HG03025 (cell line): ENCODE results near the gene RNF214.
"Not testable (repeated sequence)": the region's sequence is repeated elsewhere in the genome, so short reads cannot be mapped to it uniquely, and the experiment has no call there.

ENCODE experiments used
- ATAC-seq: cut with Tn5 transposase; IDR thresholded peaks from one replicate; pipeline ENCODE4 v1.9.1; 2021; ENCODE audit warnings: mild to moderate bottlenecking, moderate library complexity; ENCODE audit not compliant: unreplicated experiment, low FRiP score

The RNF214 gene

DNA sequence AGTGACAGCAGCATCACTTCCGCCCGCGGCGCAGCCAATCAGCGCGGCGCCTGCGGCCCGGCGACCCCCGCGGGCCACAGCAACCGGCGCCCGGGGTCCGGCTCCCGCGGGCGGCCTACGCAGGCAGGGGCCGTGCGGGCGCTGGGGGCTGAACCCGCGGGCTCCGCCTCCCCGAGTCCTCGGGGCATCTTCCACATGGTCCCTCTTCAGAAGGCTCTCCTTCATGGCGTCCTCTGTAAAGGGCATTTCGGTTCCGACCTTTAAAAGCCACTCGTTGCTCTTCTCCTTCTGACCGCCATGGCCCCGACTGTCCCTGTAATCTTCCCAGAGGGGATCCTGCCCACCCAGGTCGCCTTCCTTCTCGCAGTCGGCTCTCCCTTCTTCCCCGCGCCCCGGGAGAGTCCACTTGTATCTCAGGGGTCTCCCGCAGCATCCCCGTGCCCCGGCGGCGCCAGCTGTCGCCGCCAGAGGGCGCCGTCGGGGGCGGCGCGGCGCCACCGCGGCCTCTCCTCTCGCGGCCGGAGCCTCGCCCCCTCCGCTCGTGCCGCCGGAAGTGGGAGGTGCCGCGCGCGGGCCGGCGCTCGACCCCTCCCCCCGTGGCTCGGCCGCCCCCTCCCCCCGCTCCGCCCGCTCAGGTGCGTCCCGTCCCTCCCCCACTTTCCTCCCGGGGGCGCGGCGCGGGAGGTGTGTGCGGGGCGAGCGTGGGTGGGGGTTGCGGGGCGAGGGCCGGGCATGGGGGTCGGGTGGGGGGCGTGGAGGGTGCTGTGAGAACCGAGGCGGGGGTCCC, at the start of gene RNF214:
RNF214 (plus strand) TSS at position 580 of the 787 bp plus-strand sequence. CDS start 1,602 bp downstream, outside the sequence.
- peak; percentile 70 for ATAC-seq

DNA sequence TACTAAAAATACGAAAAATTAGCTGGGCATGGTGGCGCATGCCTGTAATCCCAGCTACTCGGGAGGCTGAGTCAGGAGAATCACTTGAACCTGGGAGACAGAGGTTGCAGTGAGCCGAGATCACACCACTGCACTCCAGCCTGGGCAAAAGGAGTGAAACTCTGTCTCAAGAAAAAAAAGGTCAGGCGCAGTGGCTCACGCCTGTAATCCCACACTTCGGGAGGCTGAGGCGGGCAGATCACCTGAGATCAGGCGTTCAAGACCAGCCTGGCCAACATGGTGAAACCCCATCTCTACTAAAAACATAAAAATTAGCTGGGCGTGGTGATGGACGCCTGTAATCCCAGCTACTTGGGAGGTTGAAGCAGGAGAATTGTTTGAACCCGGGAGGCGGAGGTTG, 49.3 kb upstream of the RNF214 start:
- ATAC-seq: not testable (repeated sequence)

DNA sequence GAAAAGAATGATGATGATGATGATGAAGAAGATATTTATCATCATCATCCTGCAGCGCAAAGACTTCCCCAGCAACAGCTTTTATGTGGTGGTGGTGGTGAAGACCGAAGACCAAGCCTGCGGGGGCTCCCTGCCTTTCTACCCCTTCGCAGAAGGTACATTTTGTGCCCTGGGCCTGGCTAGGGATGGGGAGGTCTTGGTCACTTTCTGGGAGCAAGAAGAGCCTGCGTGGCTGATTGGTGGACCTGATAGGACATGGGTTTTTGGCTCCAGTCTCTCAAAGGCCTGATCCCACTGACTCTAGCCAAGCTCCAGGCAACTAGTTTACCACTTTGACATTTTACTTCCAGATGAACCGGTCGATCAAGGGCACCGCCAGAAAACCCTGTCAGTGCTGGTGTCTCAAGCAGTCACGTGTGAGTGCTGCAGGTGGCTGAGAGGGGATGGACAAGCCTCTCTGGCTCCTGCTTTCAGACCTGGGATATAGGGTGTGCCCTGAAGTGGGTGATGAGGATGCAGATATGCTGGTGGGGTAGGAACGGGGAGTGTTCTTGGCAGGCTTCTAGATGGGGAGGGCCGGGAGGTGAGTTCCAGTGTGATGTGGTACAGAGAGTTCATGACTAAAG, 48.6 kb upstream of the RNF214 start:
- no peak for ATAC-seq

DNA sequence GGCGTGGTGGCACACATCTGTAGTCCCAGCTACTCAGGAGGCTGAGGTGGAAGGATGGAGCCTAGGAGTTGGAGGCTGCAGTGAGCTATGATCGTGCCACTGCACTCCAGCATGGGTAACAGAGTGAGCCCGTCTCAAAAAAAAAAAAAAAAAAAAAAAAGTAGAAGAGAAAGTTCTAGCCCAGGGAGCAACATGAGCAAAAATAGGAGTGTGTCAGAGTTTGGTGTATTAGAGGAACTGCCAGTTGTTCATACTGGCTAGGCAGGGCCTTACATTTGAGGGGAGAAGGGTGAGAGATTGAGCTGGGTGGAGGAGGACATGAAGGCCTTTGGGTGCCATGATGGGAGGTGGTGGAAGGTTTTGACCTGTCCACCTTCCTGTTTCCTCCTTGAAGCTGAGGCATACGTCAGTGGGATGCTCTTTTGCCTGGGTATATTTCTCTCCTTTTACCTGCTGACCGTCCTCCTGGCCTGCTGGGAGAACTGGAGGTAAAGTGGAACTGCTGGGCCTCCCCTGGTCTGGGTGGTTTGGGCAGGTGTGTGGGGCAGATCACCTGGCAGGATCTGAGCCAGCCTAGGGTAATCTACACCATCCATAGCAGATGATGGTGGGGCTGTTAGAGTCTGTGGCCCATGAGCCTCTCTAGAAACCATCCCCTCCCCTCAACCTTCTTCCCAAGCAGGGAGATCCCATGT, 46.6 kb upstream of the RNF214 start:
- no peak for ATAC-seq

DNA sequence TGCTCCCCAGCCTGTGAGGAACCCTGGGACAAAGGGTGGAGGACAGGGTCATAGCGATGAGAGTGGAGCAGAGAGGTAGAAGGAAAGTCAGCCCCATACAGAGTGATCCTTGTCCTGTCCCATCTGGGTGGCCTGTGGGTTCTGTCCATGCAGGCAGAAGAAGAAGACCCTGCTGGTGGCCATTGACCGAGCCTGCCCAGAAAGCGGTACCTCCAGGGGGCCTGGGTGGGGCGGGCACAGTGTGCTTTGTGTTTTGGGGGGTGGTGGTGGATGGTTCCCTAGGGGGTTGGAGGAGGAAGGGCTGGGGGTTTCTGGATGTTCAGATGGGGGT, 46.1 kb upstream of the RNF214 start:
- ATAC-seq: no peak

DNA sequence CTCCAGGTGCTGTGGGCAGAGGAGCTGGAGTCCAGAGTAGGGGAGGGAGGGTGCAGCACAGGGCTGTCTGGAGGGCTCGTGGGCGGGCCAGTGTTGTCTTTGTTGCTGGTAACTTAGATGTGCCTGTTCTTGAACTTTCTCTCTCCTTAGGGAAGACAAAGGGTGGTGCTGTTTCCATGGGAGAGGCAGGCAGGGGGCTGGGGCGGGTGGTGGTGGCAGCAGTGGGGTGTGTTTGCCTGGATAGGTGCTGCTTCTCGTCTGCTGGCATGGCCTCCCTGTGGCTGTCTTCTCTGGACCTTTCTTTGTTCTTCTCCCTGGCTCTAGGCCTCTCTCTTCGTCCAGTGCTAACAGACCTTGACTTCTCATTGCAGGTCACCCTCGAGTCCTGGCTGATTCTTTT, 45.5 kb upstream of the RNF214 start:
- ATAC-seq: no peak

DNA sequence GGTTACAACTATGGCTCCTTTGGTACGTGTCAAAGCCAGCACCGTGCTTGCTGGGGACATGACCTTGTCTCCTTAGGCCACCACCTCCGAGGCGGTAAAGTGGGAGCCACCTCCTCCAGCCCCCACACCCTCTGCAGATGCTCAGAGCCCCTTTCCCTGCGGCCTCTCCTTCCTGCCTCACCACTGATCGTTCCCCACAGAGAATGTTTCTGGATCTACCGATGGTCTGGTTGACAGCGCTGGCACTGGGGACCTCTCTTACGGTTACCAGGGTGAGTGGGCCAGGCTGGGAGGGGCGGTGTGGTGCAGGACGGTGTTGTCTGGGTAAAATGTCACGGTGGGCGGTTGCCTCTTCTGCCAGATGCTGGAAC, 45.1 kb upstream of the RNF214 start:
- no peak for ATAC-seq

DNA sequence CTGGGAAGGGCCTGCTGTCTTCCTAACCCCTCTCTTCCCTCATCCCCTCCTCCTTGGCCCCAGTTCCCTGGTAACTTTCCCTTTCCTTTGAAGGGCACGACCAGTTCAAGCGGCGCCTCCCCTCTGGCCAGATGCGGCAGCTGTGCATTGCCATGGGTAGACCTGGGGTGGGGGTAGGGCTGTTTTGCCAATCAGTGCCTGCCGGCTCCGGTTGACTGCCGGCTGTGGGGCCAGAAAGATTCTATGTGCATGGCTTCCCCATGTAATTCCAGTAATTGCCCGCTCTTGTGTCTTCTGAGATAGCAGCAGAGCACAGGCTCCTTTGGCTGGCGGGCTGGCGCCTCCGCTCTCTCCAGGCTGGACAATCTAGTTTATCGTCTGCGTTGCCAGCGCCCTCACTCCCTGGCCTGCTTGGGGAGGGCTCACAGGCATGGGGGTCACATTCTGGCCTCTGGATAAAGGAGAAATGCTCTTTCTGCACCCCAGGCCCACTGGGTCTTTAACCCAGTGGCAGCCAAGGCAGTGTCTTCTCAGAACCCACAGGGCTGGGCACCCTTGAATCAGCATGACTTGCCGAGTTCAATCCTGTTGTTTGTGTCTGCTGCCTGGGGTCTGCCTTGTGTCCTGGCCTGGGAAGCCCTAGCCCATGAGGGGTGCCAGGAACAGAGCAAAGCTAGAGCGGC, 44.5 kb upstream of the RNF214 start:
- no peak for ATAC-seq

DNA sequence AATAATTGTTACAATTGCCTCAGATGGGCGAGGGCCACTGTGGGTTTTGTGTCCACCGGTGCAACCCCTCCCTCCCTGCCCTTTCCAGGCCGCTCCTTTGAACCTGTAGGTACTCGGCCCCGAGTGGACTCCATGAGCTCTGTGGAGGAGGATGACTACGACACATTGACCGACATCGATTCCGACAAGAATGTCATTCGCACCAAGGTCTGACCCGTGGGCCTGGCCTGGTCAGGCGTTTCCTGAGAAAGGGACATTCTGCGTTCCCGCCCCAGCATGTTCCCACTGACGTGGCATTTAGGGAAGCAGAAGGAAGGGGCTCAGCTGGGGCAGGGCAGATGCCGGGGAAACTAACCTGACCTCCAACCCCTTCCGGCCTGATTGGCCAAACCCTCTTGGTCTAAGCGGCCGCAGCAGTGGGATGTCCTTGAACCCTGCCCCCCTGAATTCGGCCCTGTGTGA, 43.8 kb upstream of the RNF214 start:
- no peak for ATAC-seq

DNA sequence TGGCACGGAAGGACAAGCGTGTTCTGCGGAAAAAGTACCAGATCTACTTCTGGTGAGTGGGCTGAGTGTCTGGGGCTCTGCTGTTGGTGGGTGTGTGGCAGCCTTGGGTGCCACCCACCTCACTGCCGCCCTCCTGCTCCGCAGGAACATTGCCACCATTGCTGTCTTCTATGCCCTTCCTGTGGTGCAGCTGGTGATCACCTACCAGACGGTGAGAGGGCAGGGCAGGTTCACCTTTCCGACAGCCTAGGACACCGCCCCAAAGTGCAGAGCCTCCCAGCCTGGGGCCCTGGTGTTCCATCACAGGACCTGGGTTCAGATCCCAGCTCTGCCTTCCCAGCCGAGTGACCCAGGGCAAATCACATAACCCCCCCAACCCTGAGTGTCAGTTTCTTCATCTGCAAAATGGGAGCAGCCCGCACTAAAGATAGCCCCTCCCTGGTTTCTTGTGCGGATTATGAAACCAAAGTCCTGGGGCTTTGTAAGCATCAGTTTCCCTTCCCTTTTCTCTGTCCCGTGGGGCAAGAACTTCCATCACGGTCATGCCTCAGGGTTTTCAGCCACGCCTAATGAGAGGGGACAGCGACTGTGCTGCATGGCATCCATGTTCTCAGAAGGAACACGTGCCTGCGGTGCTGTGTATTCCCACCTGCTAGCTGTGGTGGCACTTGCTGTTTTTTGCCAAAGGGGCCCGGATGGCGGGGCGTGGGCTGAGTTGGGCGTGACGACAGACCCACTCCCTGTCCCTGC, 43.1 kb upstream of the RNF214 start:
- ATAC-seq: no peak

DNA sequence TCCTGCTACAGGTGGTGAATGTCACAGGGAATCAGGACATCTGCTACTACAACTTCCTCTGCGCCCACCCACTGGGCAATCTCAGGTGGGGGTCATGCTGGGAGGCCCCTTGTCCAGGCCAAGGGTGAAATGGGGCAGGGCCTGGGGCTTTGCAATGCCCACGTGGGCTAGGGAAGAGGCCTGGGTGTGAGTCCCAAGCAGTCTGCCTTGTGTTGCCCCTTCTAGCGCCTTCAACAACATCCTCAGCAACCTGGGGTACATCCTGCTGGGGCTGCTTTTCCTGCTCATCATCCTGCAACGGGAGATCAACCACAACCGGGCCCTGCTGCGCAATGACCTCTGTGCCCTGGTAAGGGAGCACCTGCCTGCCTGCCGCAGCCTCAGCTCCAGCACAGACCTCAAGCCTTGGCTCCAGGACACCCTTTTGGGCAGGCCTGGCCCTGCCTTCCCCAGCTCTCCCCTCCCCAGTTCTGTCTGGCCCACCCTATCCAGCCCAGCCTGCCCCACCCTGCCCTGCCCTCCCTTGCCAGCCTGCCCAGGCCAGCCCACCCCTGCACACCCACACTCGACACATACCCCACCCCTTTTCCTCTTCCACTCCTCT, 42.4 kb upstream of the RNF214 start:
- no peak for ATAC-seq

DNA sequence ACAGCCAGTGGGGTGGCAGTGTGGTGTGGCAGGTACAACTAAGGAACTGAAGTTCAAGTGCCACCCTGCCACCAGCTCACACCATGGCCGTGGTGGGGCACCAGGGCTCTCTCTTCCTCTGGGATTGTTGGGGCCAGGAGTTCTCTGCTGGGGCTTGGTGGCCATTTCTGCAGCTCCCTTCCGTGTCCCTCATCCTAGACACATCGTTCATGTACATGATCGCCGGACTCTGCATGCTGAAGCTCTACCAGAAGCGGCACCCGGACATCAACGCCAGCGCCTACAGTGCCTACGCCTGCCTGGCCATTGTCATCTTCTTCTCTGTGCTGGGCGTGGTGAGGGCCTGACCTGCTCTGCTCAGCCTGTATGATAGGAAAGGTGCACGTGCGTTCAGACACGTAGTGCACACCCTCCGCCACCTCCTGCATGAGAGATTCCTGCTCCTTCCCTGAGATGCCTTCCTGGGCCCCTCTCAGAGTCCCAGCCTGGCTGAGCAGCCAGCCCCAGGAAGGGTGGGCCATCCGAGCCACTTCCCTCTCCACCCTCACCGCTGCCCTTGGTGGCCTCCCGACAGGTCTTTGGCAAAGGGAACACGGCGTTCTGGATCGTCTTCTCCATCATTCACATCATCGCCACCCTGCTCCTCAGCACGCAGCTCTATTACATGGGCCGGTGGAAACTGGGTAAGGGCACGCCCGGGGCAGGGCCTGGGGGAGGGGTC, 40.6 kb upstream of the RNF214 start:
- ATAC-seq: no peak

DNA sequence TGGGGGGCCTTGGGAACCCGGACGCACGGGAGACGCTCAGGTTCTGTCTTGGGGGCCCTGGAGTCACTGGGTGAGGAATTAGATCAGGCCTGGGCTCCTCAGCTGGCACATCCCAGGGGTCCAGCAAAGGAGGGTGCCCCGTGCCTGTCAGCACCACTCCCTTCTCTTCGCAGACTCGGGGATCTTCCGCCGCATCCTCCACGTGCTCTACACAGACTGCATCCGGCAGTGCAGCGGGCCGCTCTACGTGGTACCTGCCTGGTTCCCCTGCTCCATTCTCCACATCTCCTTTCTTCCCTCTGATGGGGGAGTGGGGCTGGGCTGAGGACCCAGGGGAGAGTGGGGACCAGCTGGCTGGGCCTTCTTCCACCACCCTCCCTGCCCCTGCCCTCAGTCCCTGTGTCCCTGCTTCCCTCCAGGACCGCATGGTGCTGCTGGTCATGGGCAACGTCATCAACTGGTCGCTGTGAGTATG, 40.0 kb upstream of the RNF214 start:
- ATAC-seq: no peak

DNA sequence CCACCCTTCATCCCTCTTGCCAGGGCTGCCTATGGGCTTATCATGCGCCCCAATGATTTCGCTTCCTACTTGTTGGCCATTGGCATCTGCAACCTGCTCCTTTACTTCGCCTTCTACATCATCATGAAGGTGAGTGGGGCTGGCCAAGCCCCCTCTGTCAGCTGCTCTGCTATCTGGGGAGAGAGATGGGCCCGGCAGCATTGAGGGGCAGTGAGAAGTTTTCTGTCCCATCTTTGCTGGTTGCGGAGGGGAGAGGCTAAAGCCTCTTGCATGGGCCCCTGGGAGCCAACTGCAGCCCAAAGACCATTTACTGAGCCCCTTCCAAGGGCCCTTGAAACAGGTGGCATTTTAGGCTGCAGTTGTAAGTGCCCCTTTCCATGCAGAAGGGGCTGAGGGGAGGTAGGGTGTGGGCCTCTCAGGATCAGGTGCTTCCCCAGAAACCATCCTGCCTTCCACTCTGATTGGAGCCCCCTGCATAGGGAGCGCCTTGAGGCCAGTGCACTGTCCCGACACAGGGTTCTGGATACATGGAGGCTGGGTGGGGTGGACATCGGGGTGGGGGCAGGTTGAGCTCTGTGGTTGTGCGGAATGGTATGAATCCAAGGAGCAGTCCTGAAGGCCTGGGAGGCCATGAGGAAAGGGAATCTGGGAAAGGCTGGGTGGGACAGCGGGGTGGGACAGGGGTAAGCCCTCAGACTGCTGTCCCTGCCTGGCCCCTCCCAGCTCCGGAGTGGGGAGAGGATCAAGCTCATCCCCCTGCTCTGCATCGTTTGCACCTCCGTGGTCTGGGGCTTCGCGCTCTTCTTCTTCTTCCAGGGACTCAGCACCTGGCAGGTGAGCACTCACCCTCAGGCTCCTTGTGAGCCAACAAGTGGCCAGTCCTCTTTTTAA, 39.1 kb upstream of the RNF214 start:
- no peak for ATAC-seq

DNA sequence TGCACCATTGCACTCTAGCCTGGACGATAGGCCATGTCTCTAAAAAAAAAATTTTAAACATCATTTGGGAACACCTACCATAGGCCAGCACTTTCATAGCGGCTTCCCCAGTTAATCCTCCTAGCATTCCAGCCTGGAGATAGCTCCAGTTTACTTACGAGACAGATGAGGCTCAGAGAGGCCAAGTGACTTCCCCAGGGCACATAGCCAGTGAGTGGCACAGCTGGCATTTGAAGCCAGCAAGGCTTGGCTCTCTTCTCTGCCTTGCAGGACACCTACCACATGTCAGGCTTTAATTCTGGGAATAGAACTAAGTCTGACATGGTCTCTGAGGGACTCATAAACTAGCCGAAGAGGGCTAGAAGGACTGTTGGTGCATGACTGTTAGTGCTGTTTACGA, 38.2 kb upstream of the RNF214 start:
- ATAC-seq: no peak

DNA sequence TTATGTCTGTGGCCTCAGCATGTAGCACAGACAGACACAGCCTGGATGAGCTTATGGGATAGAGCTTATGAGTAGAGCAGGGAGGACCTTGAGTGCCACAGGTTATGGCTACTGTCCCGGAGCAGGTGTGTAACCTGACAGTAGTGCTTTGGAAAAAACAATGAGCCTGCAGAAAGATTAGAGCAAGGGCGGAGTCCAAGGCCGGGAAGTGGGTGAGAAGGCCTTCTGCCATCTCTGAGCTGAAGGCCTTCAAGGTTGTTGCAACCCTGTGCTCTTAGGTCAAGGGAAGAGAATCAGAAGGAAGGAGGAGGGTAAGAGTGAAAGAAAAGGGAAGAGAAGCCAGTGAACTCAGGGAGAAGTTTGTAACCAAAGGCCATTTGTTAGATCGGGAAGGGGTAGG, 37.2 kb upstream of the RNF214 start:
- ATAC-seq: no peak

DNA sequence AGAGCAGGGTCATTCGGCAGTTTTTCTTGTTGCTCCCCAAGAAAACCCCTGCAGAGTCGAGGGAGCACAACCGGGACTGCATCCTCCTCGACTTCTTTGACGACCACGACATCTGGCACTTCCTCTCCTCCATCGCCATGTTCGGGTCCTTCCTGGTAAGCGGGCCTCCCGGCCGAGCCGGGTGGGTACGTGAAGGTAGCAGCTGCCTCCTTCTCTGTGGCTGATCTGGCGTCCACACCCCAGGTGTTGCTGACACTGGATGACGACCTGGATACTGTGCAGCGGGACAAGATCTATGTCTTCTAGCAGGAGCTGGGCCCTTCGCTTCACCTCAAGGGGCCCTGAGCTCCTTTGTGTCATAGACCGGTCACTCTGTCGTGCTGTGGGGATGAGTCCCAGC, 36.7 kb upstream of the RNF214 start:
- ATAC-seq: no peak

DNA sequence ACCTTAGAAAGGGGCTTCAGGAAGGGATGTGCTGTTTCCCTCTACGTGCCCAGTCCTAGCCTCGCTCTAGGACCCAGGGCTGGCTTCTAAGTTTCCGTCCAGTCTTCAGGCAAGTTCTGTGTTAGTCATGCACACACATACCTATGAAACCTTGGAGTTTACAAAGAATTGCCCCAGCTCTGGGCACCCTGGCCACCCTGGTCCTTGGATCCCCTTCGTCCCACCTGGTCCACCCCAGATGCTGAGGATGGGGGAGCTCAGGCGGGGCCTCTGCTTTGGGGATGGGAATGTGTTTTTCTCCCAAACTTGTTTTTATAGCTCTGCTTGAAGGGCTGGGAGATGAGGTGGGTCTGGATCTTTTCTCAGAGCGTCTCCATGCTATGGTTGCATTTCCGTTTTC, 35.5 kb upstream of the RNF214 start:
- no peak for ATAC-seq
